ENCODE data around the gene SACM1L. TPM values are rescaled to one million over a fixed set of nuclear protein-coding genes. Genes with fewer than 3 reads are reported as not detected.

SACM1L gene
- total RNA-seq, 1 donor from 2014 or later, result 46.8 TPM

DNA sequence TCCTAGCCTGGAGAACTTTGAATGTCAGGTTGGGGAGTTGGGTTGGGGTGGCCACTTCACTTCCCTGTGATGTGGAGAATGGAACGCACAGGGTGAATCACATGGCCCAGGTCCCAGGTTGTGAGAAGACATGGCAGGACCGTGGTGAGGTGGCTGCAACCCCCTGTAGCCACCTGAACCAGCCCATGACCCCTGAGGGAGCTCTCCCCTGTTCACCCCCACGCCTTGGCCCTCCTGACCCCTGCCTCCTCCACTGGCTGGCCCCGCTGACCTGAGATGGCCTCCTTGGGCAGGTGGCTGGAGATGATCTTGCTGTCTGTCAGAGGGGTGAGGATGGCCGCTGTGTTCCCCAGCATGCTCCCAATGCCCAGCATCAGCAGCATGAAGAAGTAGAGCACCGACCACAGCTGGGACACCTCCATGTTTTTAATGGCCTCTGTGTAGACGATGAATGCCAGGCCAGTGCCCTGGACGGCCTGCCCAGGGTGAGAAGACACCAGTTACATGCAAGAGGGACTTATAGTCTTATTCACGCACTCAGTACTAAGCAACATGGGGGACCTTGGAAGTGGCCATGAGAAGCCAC, 76.2 kb downstream of the SACM1L start:
- Mint-ChIP-seq H3K27ac (ENCODE audit: unreplicated experiment) (no peak overlapping the region), H3K9me3 (ENCODE audit: unreplicated experiment) (no peaks in the 10 kb centered on the region), H3K36me3 (ENCODE audit: low read depth, unreplicated experiment) (peaks cover 4% of the 10 kb centered on the region), H3K27me3 (ENCODE audit: unreplicated experiment) (peaks cover 1% of the 10 kb centered on the region), H3K4me3 (ENCODE audit: unreplicated experiment) (no peak overlapping the region), H3K4me1 (ENCODE audit: unreplicated experiment) (peaks cover 8% of the 10 kb centered on the region)
- no peak for DNase-seq (ENCODE audit: low spot score)
- no peak for TF ChIP-seq CTCF (IDR thresholded peaks at IDR 0.05; ENCODE audit: unreplicated experiment)

- Mint-ChIP-seq H3K4me3 (ENCODE audit: unreplicated experiment) (no peak overlapping the region), H3K27ac (ENCODE audit: unreplicated experiment) (no peak overlapping the region), H3K27me3 (ENCODE audit: unreplicated experiment) (peaks cover 1% of the 10 kb centered on the region), H3K9me3 (ENCODE audit: unreplicated experiment) (no peaks in the 10 kb centered on the region), H3K36me3 (ENCODE audit: low read depth, unreplicated experiment) (peaks cover 4% of the 10 kb centered on the region), H3K4me1 (ENCODE audit: unreplicated experiment) (peaks cover 8% of the 10 kb centered on the region)
- TF ChIP-seq CTCF (IDR thresholded peaks at IDR 0.05; ENCODE audit: unreplicated experiment), result no peak
- no peak for DNase-seq (ENCODE audit: low spot score)
These were observed 76.8 kb downstream of the SACM1L start for GRCh38 chr3:45765958-45766357.

DNA sequence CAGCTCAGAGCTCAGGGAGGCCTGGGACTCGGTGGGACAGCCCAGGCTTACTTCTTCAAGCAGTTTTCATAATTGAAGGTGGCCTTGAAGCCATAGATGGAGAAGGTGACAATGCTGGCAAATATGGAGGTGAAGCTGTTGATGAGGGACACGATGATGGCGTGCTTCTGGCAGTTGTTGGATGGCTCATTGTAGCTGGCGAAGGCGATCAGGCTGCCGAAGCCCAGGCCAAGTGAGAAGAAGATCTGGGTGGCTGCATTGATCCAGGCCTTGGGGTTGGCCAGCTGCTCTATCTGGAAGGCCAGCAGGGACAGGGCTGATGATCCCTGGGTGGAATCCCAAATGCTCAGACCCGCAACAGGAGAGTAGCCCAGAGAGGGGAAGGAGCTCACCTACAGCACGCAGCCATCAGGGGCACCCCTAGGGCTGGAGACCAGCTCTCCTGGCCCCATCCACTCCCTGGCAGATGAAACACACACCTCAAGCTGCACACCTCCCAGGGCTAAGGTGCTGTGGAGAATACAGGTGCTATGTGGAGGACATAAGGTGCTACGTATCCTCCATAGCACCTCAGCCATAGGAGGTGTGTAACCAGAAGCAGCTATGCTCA, 82.1 kb downstream of the SACM1L start:
- Mint-ChIP-seq H3K4me3 (ENCODE audit: unreplicated experiment) (no peak overlapping the region), H3K9me3 (ENCODE audit: unreplicated experiment) (no peaks in the 10 kb centered on the region), H3K27ac (ENCODE audit: unreplicated experiment) (peak overlapping the region; percentile 44), H3K36me3 (ENCODE audit: low read depth, unreplicated experiment) (no peaks in the 10 kb centered on the region), H3K27me3 (ENCODE audit: unreplicated experiment) (peaks cover 19% of the 10 kb centered on the region), H3K4me1 (ENCODE audit: unreplicated experiment) (peaks cover 34% of the 10 kb centered on the region)
- TF ChIP-seq CTCF (IDR thresholded peaks at IDR 0.05; ENCODE audit: unreplicated experiment), result no peak
- DNase-seq (ENCODE audit: low spot score), result no peak

- peak overlapping the region; percentile 44 for H3K27ac Mint-ChIP-seq (ENCODE audit: unreplicated experiment)
- no peak for TF ChIP-seq CTCF (IDR thresholded peaks at IDR 0.05; ENCODE audit: unreplicated experiment)
- no peak for DNase-seq (ENCODE audit: low spot score)
- H3K27me3 Mint-ChIP-seq (ENCODE audit: unreplicated experiment), result peaks cover 19% of the 10 kb centered on the region
- peaks cover 34% of the 10 kb centered on the region for H3K4me1 Mint-ChIP-seq (ENCODE audit: unreplicated experiment)
- peak overlapping the region; percentile 33 for H3K4me3 Mint-ChIP-seq (ENCODE audit: unreplicated experiment)
- no peaks in the 10 kb centered on the region for H3K36me3 Mint-ChIP-seq (ENCODE audit: low read depth, unreplicated experiment)
- no peaks in the 10 kb centered on the region for H3K9me3 Mint-ChIP-seq (ENCODE audit: unreplicated experiment)
These were observed 82.6 kb downstream of the SACM1L start for GRCh38 chr3:45771831-45772230.

DNA sequence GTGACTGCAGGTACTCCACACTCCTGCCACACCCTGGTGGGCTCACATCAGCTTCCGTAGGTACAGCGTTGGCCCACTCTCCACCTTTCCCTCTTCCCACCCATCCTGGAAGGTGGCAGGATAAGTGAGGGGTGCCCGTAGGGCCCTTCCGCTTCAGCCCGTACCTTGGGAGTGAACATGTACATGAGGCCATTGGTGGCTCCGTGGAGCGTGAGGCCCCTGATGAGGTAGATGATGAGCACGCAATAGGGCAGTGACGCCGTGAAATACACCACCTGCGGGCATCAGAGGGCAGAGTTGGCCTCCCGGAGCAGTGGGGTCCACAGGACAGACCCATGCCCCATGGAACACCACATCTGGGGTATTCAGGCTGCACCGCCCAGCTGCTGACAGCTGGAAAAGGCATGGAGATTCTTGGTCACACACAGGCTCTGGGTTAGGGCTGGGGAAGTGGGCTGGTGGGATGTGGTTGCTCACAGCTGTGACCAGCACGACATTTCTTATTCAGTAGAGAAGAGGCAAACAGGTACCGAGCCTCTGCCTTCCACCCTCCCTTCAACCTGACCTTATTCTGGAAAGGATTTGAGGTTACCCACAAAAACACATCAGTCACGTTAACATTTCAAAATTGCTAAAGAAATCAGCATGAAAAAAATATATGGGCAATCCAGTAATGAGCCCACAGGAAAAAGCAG, 83.3 kb downstream of the SACM1L start:
- no peaks in the 10 kb centered on the region for H3K36me3 Mint-ChIP-seq (ENCODE audit: low read depth, unreplicated experiment)
- no peak for DNase-seq (ENCODE audit: low spot score)
- H3K4me1 Mint-ChIP-seq (ENCODE audit: unreplicated experiment), result peaks cover 34% of the 10 kb centered on the region
- no peaks in the 10 kb centered on the region for H3K9me3 Mint-ChIP-seq (ENCODE audit: unreplicated experiment)
- H3K27ac Mint-ChIP-seq (ENCODE audit: unreplicated experiment), result peak overlapping the region; percentile 49
- TF ChIP-seq CTCF (IDR thresholded peaks at IDR 0.05; ENCODE audit: unreplicated experiment), result no peak
- H3K4me3 Mint-ChIP-seq (ENCODE audit: unreplicated experiment), result no peak overlapping the region
- H3K27me3 Mint-ChIP-seq (ENCODE audit: unreplicated experiment), result peaks cover 19% of the 10 kb centered on the region
